ENCODE results near the gene MYADML2. TPM values are rescaled to one million over a fixed set of nuclear protein-coding genes. Genes with fewer than 3 reads are reported as not detected.
"Not testable (repeated sequence)": the region's sequence is repeated elsewhere in the genome, so short reads cannot be mapped to it uniquely, and the experiment has no call there.

Gene MYADML2
- total and polyA plus RNA-seq, 2 experiments from 2014 or later, result 0.70 to 1.7 TPM

- ATAC-seq; H3K4me3 ChIP-seq; H4K20me1 ChIP-seq (replicated peaks; ENCODE audit: insufficient read depth); H3K4me2 ChIP-seq; H2AFZ ChIP-seq; H3K9me3 Mint-ChIP-seq; DNase-seq (ENCODE audit: low spot score); H3K36me3 ChIP-seq (ENCODE audit: insufficient read depth); H3K4me3 Mint-ChIP-seq; H3K79me2 ChIP-seq (replicated peaks; ENCODE audit: insufficient read depth); H3K27ac ChIP-seq (ENCODE audit: low read depth); H3F3A ChIP-seq (replicated peaks; ENCODE audit: low read depth); H3K4me1 Mint-ChIP-seq; H3K36me3 Mint-ChIP-seq (ENCODE audit: low read depth); H3K4me1 ChIP-seq (ENCODE audit: insufficient read depth); H3K9me2 ChIP-seq (ENCODE audit: insufficient read depth); H3K27ac Mint-ChIP-seq: not testable (repeated sequence)
- TF ChIP-seq CTCF (conservative IDR thresholded peaks at IDR 0.05; ENCODE audit: low read depth in 2 of 2), result peak in 1 of 2 experiments; percentile 22; a peak in 1 of 4 replicates
- peaks cover 18% of the 10 kb centered on the region for H3K27me3 ChIP-seq (ENCODE audit: insufficient read depth)
- peaks cover 28% of the 10 kb centered on the region for H3K27me3 Mint-ChIP-seq (ENCODE audit: insufficient read depth, low read depth, poor library complexity)
Observed at GRCh38 chr17:81953443-81953842, 6.4 kb upstream of the MYADML2 start.

- no peak for DNase-seq (ENCODE audit: low spot score)
- H3F3A ChIP-seq (replicated peaks; ENCODE audit: low read depth), result no peaks in the 10 kb centered on the region
- no peaks in the 10 kb centered on the region for H3K36me3 Mint-ChIP-seq (ENCODE audit: low read depth)
- TF ChIP-seq EZH2phosphoT487 (IDR thresholded peaks at IDR 0.05; ENCODE audit: unreplicated experiment) (no peak), ZNF462 (CRISPR knock-in tag; IDR thresholded peaks at IDR 0.05) (no peak), ZNF331 (CRISPR knock-in tag; IDR thresholded peaks at IDR 0.05; ENCODE audit: low read depth) (no peak), ETS1 (IDR thresholded peaks at IDR 0.05) (no peak), JUNB (IDR thresholded peaks at IDR 0.05; ENCODE audit: unreplicated experiment) (no peak), STAT1 (IDR thresholded peaks at IDR 0.05; ENCODE audit: unreplicated experiment) (no peak), ZNF114 (CRISPR knock-in tag; IDR thresholded peaks at IDR 0.05) (no peak), POLR2AphosphoS5 (IDR thresholded peaks at IDR 0.05; ENCODE audit: low read depth) (no peak)
- no peaks in the 10 kb centered on the region for H3K4me1 ChIP-seq (ENCODE audit: insufficient read depth)
- ATAC-seq, result no peak
- no peaks in the 10 kb centered on the region for H3K36me3 ChIP-seq (ENCODE audit: insufficient read depth)
- H3K4me3 Mint-ChIP-seq, result no peak overlapping the region
- no peaks in the 10 kb centered on the region; the same call in 1 of the 2 replicates for H4K20me1 ChIP-seq (replicated peaks; ENCODE audit: insufficient read depth)
- peaks cover 11% of the 10 kb centered on the region for H3K27me3 ChIP-seq (ENCODE audit: insufficient read depth)
- H2AFZ ChIP-seq, result no peak overlapping the region
- no peak overlapping the region for H3K4me2 ChIP-seq
- no peak overlapping the region for H3K27ac ChIP-seq (ENCODE audit: low read depth)
- H3K9me2 ChIP-seq (ENCODE audit: insufficient read depth), result no peaks in the 10 kb centered on the region
- H3K79me2 ChIP-seq (replicated peaks; ENCODE audit: insufficient read depth), result no peaks in the 10 kb centered on the region
- H3K27me3 Mint-ChIP-seq (ENCODE audit: insufficient read depth, low read depth, poor library complexity), result peaks cover 22% of the 10 kb centered on the region
- H3K4me1 Mint-ChIP-seq, result no peaks in the 10 kb centered on the region; the same call in 2 of the 3 replicates
- H3K4me3 ChIP-seq, result no peak overlapping the region
- no peak overlapping the region for H3K27ac Mint-ChIP-seq
- H3K9me3 Mint-ChIP-seq, result no peaks in the 10 kb centered on the region
Observed at GRCh38 chr17:81952792-81953228, 5.8 kb upstream of the MYADML2 start.

Data from GM23338 (cell line).